Pancreas (tissue), 10 donors: Measurements from ENCODE around the gene DLG2. TPM values are rescaled to one million over a fixed set of nuclear protein-coding genes. Genes with fewer than 3 reads are reported as not detected.

Experiments used
- ATAC-seq, 4 donors: fragments of 200-7000 bp; cut with Tn5 transposase; one replicate each; pipeline versions ENCODE4 v1.8.0 to v1.9.1; 2020; ENCODE audit warnings: mild to moderate bottlenecking in 4 of 4, moderate library complexity in 4 of 4
- DNase-seq, 6 donors: peaks; one replicate each; pipeline ENCODE4 v3.0.0-alpha.2; 2020
- FAIRE-seq: peaks from 2 replicates; lab custom pipeline; 2012; peaks lifted over from hg19 to GRCh38; lab: Jason Lieb, UNC
- H3K27ac ChIP-seq, 4 donors: fragments of 200-600 bp; sonication (generic); 1 replicate in 3 of 4; 2 replicates in 1 of 4; pipeline versions ENCODE4 v1.5.0 to v1.8.0; 2020
- H3K27me3 ChIP-seq, 4 donors: fragments of 200-600 bp; one replicate each; pipeline ENCODE4 v1.8.0; 2021
- H3K36me3 ChIP-seq, 3 donors: fragments of 200-600 bp; sonication (generic) in 1 of 3; one replicate each; pipeline versions ENCODE4 v1.5.0 to v1.8.0; 2020 to 2021
- H3K4me1 ChIP-seq, 3 donors: fragments of 200-600 bp; one replicate each; pipeline ENCODE4 v1.8.0; 2021
- H3K4me3 ChIP-seq, 4 donors: fragments of 200-600 bp; sonication (generic) in 2 of 4; one replicate each; pipeline versions ENCODE4 v1.5.0 to v1.8.0; 2020 to 2021
- H3K9me3 ChIP-seq, 4 donors: fragments of 200-600 bp; one replicate each; pipeline ENCODE4 v1.8.0; 2021
- WGBS, 2 donors: extraction: QIAGEN DNeasy Blood & Tissue Kit; methylation state at CpG; one replicate each; pipeline ENCODE4 v1.1.7; 2013; 5-methylcytosine and 5-hydroxymethylcytosine counted together
- intact Hi-C, 3 donors: fragments of 100-400 bp; cut with DNase I; formaldehyde crosslinking; loops; one replicate each; pipeline versions ENCODE4 v1.11.1 to v1.14.2; 2022
- polyA plus RNA-seq, 2 donors: library from polyadenylated mRNA; stranded (reverse); fragments of 200-250 nt; gene quantifications; one replicate each; pipeline ENCODE4 v1.2.3, GENCODE V29; 2013
- total RNA-seq, 6 donors: library from RNA; stranded (reverse); fragmentation: NEBNext Ultra II Directional in 4 of 6; extraction: Animal tissue kit (Norgen Biotek cat#: 25700) in 4 of 6; gene quantifications; one replicate each; pipeline versions ENCODE4 v1.2.1 to v1.2.4, GENCODE V29; 2021 to 2023
- TF ChIP-seq, protein P1 (sequence below), 4 donors: fragments of 200-600 bp; sonication (generic) in 3 of 4; IDR thresholded peaks; one replicate each; pipeline versions ENCODE4 v1.5.0 to v1.8.0; 2021; ENCODE audit warnings: antibody characterized with exemption in 4 of 4
- donor health status: healthy with polysubstance abuse.
- donor health status: DM: no; HTN: no; CAD: no; lungs with moderate emphysema.
- donor health status: DM: no; HTN: no; CAD: no.
- donor health status: control.
- donor health status: control.
- donor health status: Bipolar disorder and iron deficiency.
- donor health status: DM: yes; HTN: yes; CAD: no.
- donor health status: DM: no; HTN: no; CAD: no.
- donor health status: DM: no; HTN: no; CAD: no.
- donor health status: DM: yes; HTN: yes; CAD: no.

Gene DLG2
- total and polyA plus RNA-seq, 8 donors: 1.2 to 5.4 (median 3.6) TPM

DNA sequence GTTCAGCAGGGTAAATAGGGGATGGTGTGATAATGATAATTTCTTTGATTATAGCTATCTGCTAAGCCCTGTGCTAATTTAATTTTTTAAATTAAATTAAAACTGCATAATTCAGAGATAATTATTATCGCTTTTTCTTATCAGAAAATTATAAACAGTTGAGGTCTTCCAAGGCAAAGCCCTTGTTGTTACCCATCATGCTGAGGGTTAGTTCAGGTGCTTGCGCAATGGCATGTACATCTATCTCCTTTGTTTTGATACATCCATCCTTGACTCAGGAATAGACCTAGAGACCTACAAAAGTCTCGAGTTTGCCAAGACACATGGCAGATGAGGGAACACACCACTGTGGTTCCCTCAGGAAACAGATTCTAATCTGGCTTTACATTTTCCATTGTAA lies 737.6 kb downstream of the DLG2 start:
- TF ChIP-seq, protein P1, sequence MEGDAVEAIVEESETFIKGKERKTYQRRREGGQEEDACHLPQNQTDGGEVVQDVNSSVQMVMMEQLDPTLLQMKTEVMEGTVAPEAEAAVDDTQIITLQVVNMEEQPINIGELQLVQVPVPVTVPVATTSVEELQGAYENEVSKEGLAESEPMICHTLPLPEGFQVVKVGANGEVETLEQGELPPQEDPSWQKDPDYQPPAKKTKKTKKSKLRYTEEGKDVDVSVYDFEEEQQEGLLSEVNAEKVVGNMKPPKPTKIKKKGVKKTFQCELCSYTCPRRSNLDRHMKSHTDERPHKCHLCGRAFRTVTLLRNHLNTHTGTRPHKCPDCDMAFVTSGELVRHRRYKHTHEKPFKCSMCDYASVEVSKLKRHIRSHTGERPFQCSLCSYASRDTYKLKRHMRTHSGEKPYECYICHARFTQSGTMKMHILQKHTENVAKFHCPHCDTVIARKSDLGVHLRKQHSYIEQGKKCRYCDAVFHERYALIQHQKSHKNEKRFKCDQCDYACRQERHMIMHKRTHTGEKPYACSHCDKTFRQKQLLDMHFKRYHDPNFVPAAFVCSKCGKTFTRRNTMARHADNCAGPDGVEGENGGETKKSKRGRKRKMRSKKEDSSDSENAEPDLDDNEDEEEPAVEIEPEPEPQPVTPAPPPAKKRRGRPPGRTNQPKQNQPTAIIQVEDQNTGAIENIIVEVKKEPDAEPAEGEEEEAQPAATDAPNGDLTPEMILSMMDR (IDR thresholded peaks at IDR 0.05): no peak
- ATAC-seq: no peak
- WGBS, 2 donors: 77 to 84% methylated on average over 3 of the region's 3 CpGs

DNA sequence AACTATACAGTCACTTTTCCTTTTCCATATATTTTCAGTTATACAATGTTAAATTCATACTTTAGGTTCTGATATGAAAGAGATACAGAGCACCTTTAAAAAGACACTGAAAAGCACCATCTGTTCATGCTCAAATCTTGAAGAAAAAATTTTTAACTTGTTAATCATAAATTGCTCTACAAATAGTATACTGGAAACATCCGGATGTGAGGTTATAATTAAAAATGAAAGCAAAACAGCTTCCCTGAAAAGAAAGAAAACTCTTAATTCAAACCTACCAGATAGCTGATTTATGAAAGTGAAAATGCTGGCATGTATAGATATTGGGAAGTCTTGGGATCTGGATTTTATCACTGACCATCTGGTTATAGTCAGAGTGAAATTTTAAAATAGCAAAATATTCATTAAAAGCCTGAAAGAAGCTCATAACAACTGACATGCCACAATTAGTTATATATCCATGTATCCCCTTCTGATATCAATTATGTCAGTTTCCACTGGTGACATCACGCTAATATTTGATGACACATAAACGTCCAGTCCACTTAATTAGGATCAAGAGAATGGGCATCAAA lies 740.0 kb downstream of the DLG2 start:
- intact Hi-C loops: no loop called here

More for the DNA sequence above, 737.6 kb downstream of the DLG2 start:
- H3K4me1 ChIP-seq: no peaks in the 10 kb centered on the region
- intact Hi-C loops: no loop called here
- H3K36me3 ChIP-seq: no peaks in the 10 kb centered on the region
- H3K9me3 ChIP-seq: no peaks in the 10 kb centered on the region
- FAIRE-seq (no peak), DNase-seq (no peak)
- no peak overlapping the region for H3K27ac ChIP-seq
- H3K4me3 ChIP-seq: no peak overlapping the region
- H3K27me3 ChIP-seq: no peaks in the 10 kb centered on the region

DNA sequence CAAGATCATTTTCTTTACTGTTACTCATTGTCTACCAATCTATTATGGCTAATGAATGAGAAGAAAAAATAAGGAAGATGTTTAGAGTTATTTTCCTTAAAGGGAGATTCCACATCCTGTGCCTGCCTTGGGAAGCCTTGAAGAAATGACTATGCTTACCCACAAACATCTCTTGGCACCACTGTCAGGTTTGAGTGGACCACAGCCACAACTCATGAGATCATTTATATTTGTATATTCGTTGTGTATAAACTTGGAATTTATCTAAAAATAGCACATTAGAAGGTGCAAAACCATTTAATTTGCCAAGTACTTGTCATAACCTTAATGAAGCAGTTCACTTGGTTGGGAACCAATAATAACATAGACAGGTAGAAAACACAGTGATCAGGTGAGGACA lies 740.8 kb downstream of the DLG2 start:
- no peak for DNase-seq
- TF ChIP-seq, protein P1 (IDR thresholded peaks at IDR 0.05): no peak
- ATAC-seq: no peak
- FAIRE-seq: no peak
- Histone ChIP-seq H3K9me3 (no peaks in the 10 kb centered on the region), H3K27me3 (no peaks in the 10 kb centered on the region), H3K36me3 (no peaks in the 10 kb centered on the region), H3K4me3 (no peak overlapping the region), H3K27ac (no peak overlapping the region), H3K4me1 (no peaks in the 10 kb centered on the region)
- intact Hi-C loops: no loop called here
- 15 to 24% methylated on average over 1 of the region's 1 CpG for WGBS, 2 donors

More for the DNA sequence above, 740.0 kb downstream of the DLG2 start:
- FAIRE-seq (no peak), ATAC-seq (no peak), DNase-seq (no peak)
- Histone ChIP-seq H3K27ac (no peak overlapping the region), H3K9me3 (no peaks in the 10 kb centered on the region), H3K4me1 (no peaks in the 10 kb centered on the region), H3K36me3 (no peaks in the 10 kb centered on the region), H3K27me3 (no peaks in the 10 kb centered on the region), H3K4me3 (no peak overlapping the region)
- TF ChIP-seq, protein P1 (IDR thresholded peaks at IDR 0.05): no peak
- WGBS, 2 donors: 46 to 58% methylated on average over 3 of the region's 3 CpGs

DNA sequence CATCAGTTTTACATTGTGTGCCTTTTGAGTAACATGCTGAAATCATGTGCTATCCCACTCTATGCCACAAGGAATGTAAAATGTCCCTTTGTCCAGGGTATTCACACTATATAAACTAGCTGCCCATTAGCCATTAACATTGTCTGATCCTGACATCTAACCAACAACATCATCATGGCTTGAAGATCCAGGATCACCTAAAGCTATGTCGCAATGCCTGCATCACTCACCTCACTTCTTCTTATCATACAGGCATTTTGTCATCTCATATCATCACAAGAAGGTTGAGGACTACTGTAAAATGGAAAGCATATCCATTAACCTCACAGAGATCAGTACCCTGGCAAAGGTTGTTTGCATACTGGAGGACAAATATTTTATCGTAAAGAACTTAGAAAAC lies 742.3 kb downstream of the DLG2 start:
- TF ChIP-seq, protein P1 (IDR thresholded peaks at IDR 0.05): no peak
- no peaks in the 10 kb centered on the region for H3K36me3 ChIP-seq
- H3K9me3 ChIP-seq: no peaks in the 10 kb centered on the region
- 81 to 92% methylated on average over 2 of the region's 2 CpGs for WGBS, 2 donors
- intact Hi-C loops: no loop called here
- H3K4me1 ChIP-seq: no peaks in the 10 kb centered on the region
- no peaks in the 10 kb centered on the region for H3K27me3 ChIP-seq
- ATAC-seq (no peak), DNase-seq (no peak), FAIRE-seq (no peak)
- no peak overlapping the region for H3K27ac ChIP-seq
- no peak overlapping the region for H3K4me3 ChIP-seq

DNA sequence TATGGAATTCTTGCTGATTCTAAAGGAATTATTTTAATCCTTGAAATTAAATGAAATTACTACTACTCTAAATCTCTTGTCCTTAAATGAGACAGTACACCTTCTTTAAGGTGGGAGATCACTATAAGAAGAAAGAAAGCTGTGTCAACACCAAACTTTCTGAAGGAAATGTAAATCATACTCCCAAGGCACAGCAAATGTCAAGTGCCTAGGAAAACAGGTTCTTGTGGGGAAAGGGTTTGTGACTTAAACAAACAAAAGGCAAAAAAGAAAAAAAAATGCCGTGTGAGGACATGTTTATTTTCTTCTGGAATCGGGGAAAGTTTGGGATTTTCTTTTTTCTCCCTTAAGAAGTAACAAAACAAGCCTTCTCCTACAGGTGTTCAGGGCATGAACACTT lies 745.1 kb downstream of the DLG2 start:
- WGBS, 2 donors: 9 to 16% methylated on average over 2 of the region's 2 CpGs
- intact Hi-C loops: no loop called here
- H3K4me3 ChIP-seq: no peak overlapping the region
- ATAC-seq: no peak
- H3K27me3 ChIP-seq: no peaks in the 10 kb centered on the region
- TF ChIP-seq, protein P1 (IDR thresholded peaks at IDR 0.05): no peak
- FAIRE-seq: no peak
- no peak overlapping the region for H3K27ac ChIP-seq
- H3K36me3 ChIP-seq: no peaks in the 10 kb centered on the region
- H3K4me1 ChIP-seq: no peaks in the 10 kb centered on the region
- H3K9me3 ChIP-seq: no peaks in the 10 kb centered on the region
- DNase-seq: no peak
